Endothelial cell of umbilical vein (primary cell): ENCODE data around the gene COL1A1. TPM values are rescaled to one million over a fixed set of nuclear protein-coding genes. Genes with fewer than 3 reads are reported as not detected.

ENCODE experiments used
- BruUV-seq: library from RNA; stranded (reverse); fragments of 400-500 nt; replicated peaks from 2 replicates; lab custom pipeline; 2021; lab: Mats Ljungman, UMichigan
- CTCF ChIA-PET: fragments of 300-600, 350-600 bp; sonication (Branson Sonifier 250); formaldehyde crosslinking; loops from one replicate; lab custom pipeline; 2021; ENCODE audit warnings: antibody characterized with exemption, inconsistent platforms; lab: Charles Lee
- POLR2A ChIA-PET: fragments of 300-600, 350-600 bp; sonication (Branson Sonifier 250); formaldehyde crosslinking; loops from one replicate; lab custom pipeline; 2021; ENCODE audit warnings: antibody characterized with exemption, inconsistent platforms; lab: Charles Lee
- DNase-seq: peaks from one replicate; pipeline ENCODE4 v3.0.0-alpha.2; 2011; ENCODE audit warnings: low read depth, low spot score
- FAIRE-seq: peaks from 2 replicates; lab custom pipeline; 2011; peaks lifted over from hg19 to GRCh38; lab: Jason Lieb, UNC
- H2AFZ ChIP-seq: 2 replicates; pipeline ENCODE4 v1.6.0; 2012; ENCODE audit warnings: low read depth, low read length, control low read depth, inconsistent platforms
- H3K27ac ChIP-seq: 2 replicates; pipeline ENCODE4 v1.5.1; 2011; ENCODE audit warnings: low read depth, mild to moderate bottlenecking, control low read depth, low read length, moderate library complexity; ENCODE audit not compliant: insufficient read depth
- H3K27me3 ChIP-seq, 2 experiments: 2 replicates each; pipeline versions ENCODE4 v1.6.0 to v1.6.1; 2011; ENCODE audit warnings: low read length in 2 of 2, mixed read lengths in 1 of 2; ENCODE audit not compliant: control insufficient read depth in 2 of 2, insufficient read depth in 2 of 2
- H3K36me3 ChIP-seq, 2 experiments: 2 replicates in 1 of 2; 3 replicates in 1 of 2; pipeline ENCODE4 v1.5.1; 2011; ENCODE audit warnings: low read length in 2 of 2, mild to moderate bottlenecking in 1 of 2, moderate library complexity in 1 of 2; ENCODE audit not compliant: control insufficient read depth in 2 of 2, insufficient read depth in 2 of 2; ENCODE audit errors: extremely low read depth in 1 of 2
- H3K4me1 ChIP-seq: 3 replicates; pipeline ENCODE4 v1.5.1; 2011; ENCODE audit warnings: mild to moderate bottlenecking, low read length; ENCODE audit not compliant: control insufficient read depth, insufficient read depth; ENCODE audit errors: extremely low read depth
- H3K4me2 ChIP-seq: 2 replicates; pipeline ENCODE4 v1.6.1; 2011; ENCODE audit warnings: low read length, control low read depth, mixed read lengths; ENCODE audit not compliant: insufficient read depth
- H3K4me3 ChIP-seq, 3 experiments: fragments of 200-600 bp in 1 of 3; sonication (generic), shearing (Covaris generic) in 1 of 3; replicated peaks in 1 of 3; 2 replicates each; pipeline ENCODE4 v1.5.1; 2011 to 2016; ENCODE audit warnings: control low read depth in 3 of 3, low read length in 3 of 3, mild to moderate bottlenecking in 2 of 3, inconsistent platforms in 1 of 3, low read depth in 1 of 3, moderate library complexity in 1 of 3; ENCODE audit not compliant: insufficient read depth in 1 of 3
- H3K79me2 ChIP-seq: 2 replicates; pipeline ENCODE4 v1.6.0; 2012; ENCODE audit warnings: low read length, inconsistent platforms; ENCODE audit not compliant: control insufficient read depth, insufficient read depth
- H3K9ac ChIP-seq: replicated peaks from 2 replicates; pipeline ENCODE3; 2011; ENCODE audit warnings: low read length, control low read depth; ENCODE audit not compliant: insufficient read depth; ENCODE audit errors: extremely low read depth
- H3K9me1 ChIP-seq: replicated peaks from 3 replicates; pipeline ENCODE4 v1.6.0; 2011; ENCODE audit warnings: mild to moderate bottlenecking, low read length; ENCODE audit not compliant: control insufficient read depth, insufficient read depth; ENCODE audit errors: extremely low read depth
- H3K9me3 ChIP-seq: replicated peaks from 2 replicates; pipeline ENCODE4 v1.5.1; 2012; ENCODE audit warnings: low read length, inconsistent platforms; ENCODE audit not compliant: control insufficient read depth, insufficient read depth
- H4K20me1 ChIP-seq: replicated peaks from 2 replicates; pipeline ENCODE3; 2011; ENCODE audit warnings: mild to moderate bottlenecking, low read length; ENCODE audit not compliant: control insufficient read depth, insufficient read depth; ENCODE audit errors: extremely low read depth
- EZH2 ChIP-seq: IDR thresholded peaks from 2 replicates; pipeline ENCODE4 v1.6.1; 2012; ENCODE audit warnings: borderline replicate concordance, low read depth, mild to moderate bottlenecking, moderate library complexity, low read length, inconsistent platforms; ENCODE audit not compliant: severe bottlenecking
- FOS ChIP-seq: IDR thresholded peaks from 2 replicates; pipeline ENCODE4 v1.6.1; 2011; ENCODE audit warnings: mild to moderate bottlenecking, low read length, moderate library complexity, borderline replicate concordance; ENCODE audit not compliant: insufficient read depth
- GATA2 ChIP-seq: IDR thresholded peaks from 2 replicates; pipeline ENCODE4 v1.7.0; 2011; ENCODE audit warnings: low read depth, mild to moderate bottlenecking, moderate library complexity, mixed read lengths, low read length; ENCODE audit not compliant: insufficient read length, insufficient read depth
- JUN ChIP-seq: IDR thresholded peaks from 2 replicates; pipeline ENCODE4 v1.6.1; 2011; ENCODE audit warnings: borderline replicate concordance, low read depth; ENCODE audit not compliant: insufficient read length, insufficient read depth
- MYC ChIP-seq: IDR thresholded peaks from one replicate; pipeline ENCODE4 v1.6.1; 2011; ENCODE audit warnings: mild to moderate bottlenecking, low read depth, low read length
- POLR2A ChIP-seq: IDR thresholded peaks from 2 replicates; pipeline ENCODE4 v1.6.1; 2012; ENCODE audit warnings: low read depth, mild to moderate bottlenecking, control low read depth, low read length
- POLR2AphosphoS5 ChIP-seq: IDR thresholded peaks from 2 replicates; pipeline ENCODE4 v1.6.1; 2012; ENCODE audit warnings: low read depth, mild to moderate bottlenecking, control low read depth, low read length, moderate library complexity; ENCODE audit not compliant: insufficient read depth
- dilution Hi-C: fragments of 300-500 bp; cut with MboI; formaldehyde crosslinking; loops from one replicate; pipeline ENCODE4 v1.15.0; 2019; ENCODE audit warnings: low sequenced_read_pairs; ENCODE audit not compliant: extremely low pct_ligation_motif_present
- intact Hi-C: fragments of 100-400 bp; cut with micrococcal nuclease; formaldehyde crosslinking; loops from one replicate; pipeline ENCODE4 v1.10.0; 2022
- polyA plus RNA-seq, 4 experiments: library from polyadenylated mRNA; depleted of rRNA in 3 of 4; stranded (reverse) in 3 of 4; unstranded in 1 of 4; fragments of >200 nt; gene quantifications; 2 replicates each; pipeline versions ENCODE4 v1.2.1 to v1.2.3, GENCODE V29; 2011 to 2012; ENCODE audit warnings: missing spikeins in 1 of 4
- total RNA-seq: library from RNA; stranded (reverse); gene quantifications from 2 replicates; pipeline ENCODE4 v1.2.3, GENCODE V29; 2021
- TF ChIP-seq, protein P1 (sequence below): IDR thresholded peaks from 2 replicates; pipeline ENCODE4 v1.6.1; 2011; ENCODE audit not compliant: insufficient read depth, insufficient read length
- TF ChIP-seq, protein P2 (sequence below), 2 donors: IDR thresholded peaks; 1 replicate in 1 of 2; 2 replicates in 1 of 2; pipeline ENCODE4 v1.5.1; 2011; ENCODE audit warnings: low read length in 2 of 2, mild to moderate bottlenecking in 2 of 2, moderate library complexity in 2 of 2, control low read depth in 1 of 2, inconsistent platforms in 1 of 2, low read depth in 1 of 2; ENCODE audit not compliant: insufficient read depth in 1 of 2; ENCODE audit errors: extremely low read depth in 1 of 2

COL1A1 gene
- total and polyA plus RNA-seq, 2 donors (not counting 3 experiments of a cell fraction or from before 2014, with no cell fraction given), result 0.07 TPM

DNA sequence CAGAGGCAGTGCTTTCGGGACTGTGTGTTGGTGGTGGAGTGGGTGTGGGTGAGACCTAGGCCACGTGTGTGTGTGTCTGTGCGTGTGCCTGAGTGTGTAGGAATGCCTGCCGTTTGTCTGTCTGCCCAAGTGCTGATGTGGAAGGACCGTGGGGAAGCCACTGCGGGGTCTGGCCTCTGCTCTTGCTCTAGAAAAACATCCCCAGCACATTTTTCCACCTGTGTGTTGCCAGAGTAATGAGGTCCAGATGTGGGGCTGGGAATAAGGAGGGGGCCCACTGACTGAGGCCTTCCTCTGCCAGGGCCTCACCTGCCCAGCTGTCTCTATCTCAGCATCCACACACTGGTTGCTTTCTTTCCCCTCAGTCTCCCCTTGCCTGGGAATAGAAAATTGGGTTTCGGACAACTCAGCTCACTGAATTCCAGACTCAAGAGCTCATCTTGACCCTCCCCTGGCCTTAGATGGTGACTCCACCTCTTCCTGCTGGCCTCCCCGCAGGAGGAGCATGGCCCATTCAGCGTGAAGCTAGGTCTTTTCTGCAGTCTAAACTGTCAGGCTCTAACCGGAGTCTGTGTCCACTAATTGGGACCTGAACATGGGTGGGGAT is 28.0 kb downstream of the COL1A1 start:
- CTCF ChIA-PET, result interaction anchor here (0.9 to 8.8 kb wide), 7 partner anchors 11 to 125 kb away, joined by 3 to 234 read pairs (median 5); partner anchors contain the start of gene COL1A1
- dilution Hi-C loops, result no loop called here
- Histone ChIP-seq H3K4me2 (no peak overlapping the region), H3K79me2 (no peaks in the 10 kb centered on the region), H3K4me3 (no peak overlapping the region), H3K9me3 (no peaks in the 10 kb centered on the region), H3K9me1 (no peaks in the 10 kb centered on the region), H3K4me1 (peaks cover 13% of the 10 kb centered on the region), H3K36me3 (no peaks in the 10 kb centered on the region), H2AFZ (peak overlapping the region; percentile 86), H4K20me1 (no peaks in the 10 kb centered on the region), H3K27me3 (no peaks in the 10 kb centered on the region), H3K27ac (no peak overlapping the region), H3K9ac (no peak overlapping the region)
- POLR2A ChIA-PET, result no interaction called here
- BruUV-seq, result no TSS peak
- FAIRE-seq (peak; percentile 68), DNase-seq (peak; percentile 13)
- intact Hi-C loops, result no loop called here
- TF ChIP-seq POLR2A (no peak), POLR2AphosphoS5 (no peak), JUN (no peak), GATA2 (no peak), MYC (no peak), EZH2 (no peak), FOS (no peak)
- TF ChIP-seq, protein P1, sequence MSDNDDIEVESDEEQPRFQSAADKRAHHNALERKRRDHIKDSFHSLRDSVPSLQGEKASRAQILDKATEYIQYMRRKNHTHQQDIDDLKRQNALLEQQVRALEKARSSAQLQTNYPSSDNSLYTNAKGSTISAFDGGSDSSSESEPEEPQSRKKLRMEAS, result no peak
- TF ChIP-seq, protein P2, sequence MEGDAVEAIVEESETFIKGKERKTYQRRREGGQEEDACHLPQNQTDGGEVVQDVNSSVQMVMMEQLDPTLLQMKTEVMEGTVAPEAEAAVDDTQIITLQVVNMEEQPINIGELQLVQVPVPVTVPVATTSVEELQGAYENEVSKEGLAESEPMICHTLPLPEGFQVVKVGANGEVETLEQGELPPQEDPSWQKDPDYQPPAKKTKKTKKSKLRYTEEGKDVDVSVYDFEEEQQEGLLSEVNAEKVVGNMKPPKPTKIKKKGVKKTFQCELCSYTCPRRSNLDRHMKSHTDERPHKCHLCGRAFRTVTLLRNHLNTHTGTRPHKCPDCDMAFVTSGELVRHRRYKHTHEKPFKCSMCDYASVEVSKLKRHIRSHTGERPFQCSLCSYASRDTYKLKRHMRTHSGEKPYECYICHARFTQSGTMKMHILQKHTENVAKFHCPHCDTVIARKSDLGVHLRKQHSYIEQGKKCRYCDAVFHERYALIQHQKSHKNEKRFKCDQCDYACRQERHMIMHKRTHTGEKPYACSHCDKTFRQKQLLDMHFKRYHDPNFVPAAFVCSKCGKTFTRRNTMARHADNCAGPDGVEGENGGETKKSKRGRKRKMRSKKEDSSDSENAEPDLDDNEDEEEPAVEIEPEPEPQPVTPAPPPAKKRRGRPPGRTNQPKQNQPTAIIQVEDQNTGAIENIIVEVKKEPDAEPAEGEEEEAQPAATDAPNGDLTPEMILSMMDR (IDR thresholded peaks at IDR 0.05; ENCODE audit: extremely low read depth in 1 of 2, insufficient read depth in 1 of 2, low read depth in 1 of 2, low read length in 2 of 2), result no peak
